SK-N-SH (cell line): ENCODE results near the gene PDK1. TPM values are rescaled to one million over a fixed set of nuclear protein-coding genes. Genes with fewer than 3 reads are reported as not detected.

Experiments
- CTCF ChIA-PET: fragments of 300-600, 350-600 bp; formaldehyde crosslinking; extraction: SDS; loops from one replicate; lab custom pipeline; 2021; lab: Yijun Ruan, JAX
- POLR2A ChIA-PET: fragments of 350-600 bp; sonication (Branson Sonifier 250); formaldehyde crosslinking; extraction: SDS; loops from one replicate; lab custom pipeline; 2020; ENCODE audit warnings: antibody characterized with exemption, inconsistent platforms; lab: Yijun Ruan, JAX
- DNase-seq: peaks from one replicate; pipeline ENCODE4 v3.0.0; 2012
- H2AFZ ChIP-seq: fragments of 200-600 bp; sonication (generic); 2 replicates; pipeline ENCODE4 v1.8.1; 2016; ENCODE audit warnings: antibody characterized with exemption, mild to moderate bottlenecking, low read depth
- H3F3A ChIP-seq: fragments of 200-600 bp; sonication (generic); replicated peaks from 2 replicates; pipeline ENCODE3; 2016; ENCODE audit warnings: antibody characterized with exemption, mild to moderate bottlenecking; ENCODE audit not compliant: insufficient read depth
- H3K27ac ChIP-seq, 2 experiments: fragments of 200-500 bp in 1 of 2; fragments of 200-600 bp in 1 of 2; sonication (Bioruptor generic) in 1 of 2; sonication (generic), shearing (Covaris generic) in 1 of 2; 2 replicates each; pipeline versions ENCODE4 v1.5.1 to v1.6.1; 2014 to 2016; ENCODE audit warnings: low read depth in 2 of 2, inconsistent platforms in 1 of 2, low read length in 1 of 2, mild to moderate bottlenecking in 1 of 2, mixed read lengths in 1 of 2
- H3K27me3 ChIP-seq: fragments of 200-600 bp; sonication (generic), shearing (Covaris generic); 2 replicates; pipeline ENCODE4 v1.6.1; 2016; ENCODE audit warnings: mixed run types; ENCODE audit not compliant: insufficient read depth
- H3K36me3 ChIP-seq, 2 experiments: fragments of 200-500 bp in 1 of 2; fragments of 200-600 bp in 1 of 2; sonication (Bioruptor generic) in 1 of 2; sonication (generic) in 1 of 2; replicated peaks in 1 of 2; 2 replicates each; pipeline versions ENCODE3 to v1.5.1; 2014 to 2016; ENCODE audit warnings: low read length in 1 of 2, mild to moderate bottlenecking in 1 of 2; ENCODE audit not compliant: insufficient read depth in 2 of 2, control insufficient read depth in 1 of 2
- H3K4me1 ChIP-seq, 2 experiments: fragments of 200-500 bp in 1 of 2; fragments of 200-600 bp in 1 of 2; sonication (Bioruptor generic) in 1 of 2; sonication (generic), shearing (Covaris generic) in 1 of 2; 2 replicates each; pipeline versions ENCODE4 v1.5.1 to v1.6.1; 2014 to 2016; ENCODE audit warnings: low read depth in 1 of 2, low read length in 1 of 2, mixed run types in 1 of 2; ENCODE audit not compliant: insufficient read depth in 2 of 2, control insufficient read depth in 1 of 2
- H3K4me2 ChIP-seq: fragments of 200-600 bp; sonication (generic), shearing (Covaris generic); 2 replicates; pipeline ENCODE4 v1.6.1; 2017; ENCODE audit warnings: mixed run types
- H3K4me3 ChIP-seq, 2 experiments: fragments of 200-500 bp in 1 of 2; fragments of 200-600 bp in 1 of 2; sonication (Bioruptor generic) in 1 of 2; sonication (generic), shearing (Covaris generic) in 1 of 2; 2 replicates each; pipeline versions ENCODE4 v1.5.1 to v1.8.1; 2014 to 2016; ENCODE audit warnings: low read depth in 2 of 2, inconsistent platforms in 1 of 2, low read length in 1 of 2, mild to moderate bottlenecking in 1 of 2, mixed read lengths in 1 of 2, moderate library complexity in 1 of 2
- H3K79me2 ChIP-seq: fragments of 200-600 bp; sonication (generic); 2 replicates; pipeline ENCODE4 v1.8.1; 2017; ENCODE audit warnings: mild to moderate bottlenecking; ENCODE audit not compliant: insufficient read depth
- H3K9ac ChIP-seq: fragments of 200-600 bp; sonication (generic); 2 replicates; pipeline ENCODE4 v1.6.1; 2017; ENCODE audit warnings: mixed run types
- H3K9me2 ChIP-seq: fragments of 200-600 bp; sonication (generic); 2 replicates; pipeline ENCODE4 v1.6.1; 2017; ENCODE audit warnings: mixed run types
- H3K9me3 ChIP-seq: fragments of 200-600 bp; sonication (generic); 2 replicates; pipeline ENCODE4 v1.6.1; 2017; ENCODE audit warnings: mixed run types, mild to moderate bottlenecking, moderate library complexity
- H4K20me1 ChIP-seq: fragments of 200-600 bp; sonication (generic); 2 replicates; pipeline ENCODE4 v1.6.1; 2017; ENCODE audit warnings: mild to moderate bottlenecking, mixed run types; ENCODE audit not compliant: insufficient read depth
- CHD2 ChIP-seq: fragments of 150-350 bp; IDR thresholded peaks from 2 replicates; pipeline ENCODE4 v1.6.1; 2018; ENCODE audit warnings: low read length; ENCODE audit not compliant: partially characterized antibody
- EZH2phosphoT487 ChIP-seq: fragments of 200-600 bp; sonication (generic); IDR thresholded peaks from 2 replicates; pipeline ENCODE4 v1.6.1; 2017; ENCODE audit warnings: low read depth, mixed run types, mild to moderate bottlenecking, antibody characterized with exemption, moderate library complexity, borderline replicate concordance
- FOSL2 ChIP-seq: IDR thresholded peaks from 2 replicates; pipeline ENCODE4 v1.4.0; 2012; ENCODE audit warnings: low read depth, mild to moderate bottlenecking, moderate library complexity, borderline replicate concordance
- GABPA ChIP-seq: IDR thresholded peaks from 2 replicates; pipeline ENCODE4 v1.4.0; 2012; ENCODE audit warnings: low read depth, mild to moderate bottlenecking
- GATA2 ChIP-seq: sonication (generic); formaldehyde crosslinking; IDR thresholded peaks from 2 replicates; pipeline ENCODE4 v1.5.0; 2020; ENCODE audit warnings: mild to moderate bottlenecking, missing genetic modification reagents
- MAX ChIP-seq: IDR thresholded peaks from 2 replicates; pipeline ENCODE4 v1.4.0; 2012; ENCODE audit warnings: low read depth
- MEF2A ChIP-seq: IDR thresholded peaks from 2 replicates; pipeline ENCODE4 v1.4.0; 2012; ENCODE audit warnings: low read depth, borderline replicate concordance
- MXI1 ChIP-seq: IDR thresholded peaks from 2 replicates; pipeline ENCODE4 v1.6.1; 2012; ENCODE audit warnings: mild to moderate bottlenecking, low read depth, low read length, improper control_type of control experiment
- NRF1 ChIP-seq: IDR thresholded peaks from 2 replicates; pipeline ENCODE4 v1.6.1; 2012; ENCODE audit warnings: low read depth, mild to moderate bottlenecking, low read length
- PBX3 ChIP-seq: IDR thresholded peaks from 2 replicates; pipeline ENCODE4; 2012
- RAD21 ChIP-seq: IDR thresholded peaks from 2 replicates; pipeline ENCODE4 v1.6.1; 2012; ENCODE audit warnings: mild to moderate bottlenecking, low read length
- RCOR1 ChIP-seq: fragments of 150-350 bp; IDR thresholded peaks from 2 replicates; pipeline ENCODE4 v1.6.1; 2017; ENCODE audit warnings: antibody characterized with exemption, low read length
- RFX5 ChIP-seq: IDR thresholded peaks from 2 replicates; pipeline ENCODE4 v1.6.1; 2012; ENCODE audit warnings: mild to moderate bottlenecking, improper control_type of control experiment, low read length
- SMC3 ChIP-seq: IDR thresholded peaks from 2 replicates; pipeline ENCODE4 v1.6.1; 2012; ENCODE audit warnings: low read depth, low read length, improper control_type of control experiment
- TCF12 ChIP-seq: IDR thresholded peaks from 2 replicates; pipeline ENCODE4 v1.4.0; 2012
- TEAD4 ChIP-seq: IDR thresholded peaks from 2 replicates; pipeline ENCODE4 v1.4.0; 2012; ENCODE audit warnings: mild to moderate bottlenecking, borderline replicate concordance; ENCODE audit not compliant: insufficient read depth
- YY1 ChIP-seq: IDR thresholded peaks from 2 replicates; pipeline ENCODE4 v1.4.0; 2012; ENCODE audit warnings: low read depth, mild to moderate bottlenecking
- ZBTB33 ChIP-seq: IDR thresholded peaks from 2 replicates; pipeline ENCODE4 v1.4.0; 2012; ENCODE audit warnings: low read depth, borderline replicate concordance
- WGBS: methylation state at CpG from one replicate; pipeline ENCODE4 v1.1.6; 2017; ENCODE audit warnings: low lambda C conversion rate; 5-methylcytosine and 5-hydroxymethylcytosine counted together
- polyA plus RNA-seq, 3 experiments: library from polyadenylated mRNA; depleted of rRNA; stranded (reverse); fragments of >200 nt; gene quantifications; 2 replicates each; pipeline ENCODE4 v1.2.3, GENCODE V29; 2012

Gene PDK1
- polyA plus RNA-seq, 1 of the 3 experiments (the other 2 are of a cell fraction): 5.3 TPM

- H3K4me1 ChIP-seq: no peaks in the 10 kb centered on the region; a peak in 2 of 4 replicates
- no peak overlapping the region for H3K9ac ChIP-seq
- 91% methylated on average over 2 of the region's 2 CpGs for WGBS
- H3K27me3 ChIP-seq: no peaks in the 10 kb centered on the region
- no peak overlapping the region for H3K4me3 ChIP-seq
- no peak overlapping the region for H3K4me2 ChIP-seq
- no peaks in the 10 kb centered on the region for H3K9me2 ChIP-seq
- ChIA-PET CTCF (interaction anchor here (0.6 to 1.2 kb wide), 2 partner anchors 32 to 1210 kb away, joined by 3 to 5 read pairs; no protein-coding TSS in a partner anchor), POLR2A (no interaction called here)
- H2AFZ ChIP-seq: no peak overlapping the region
- no peaks in the 10 kb centered on the region for H4K20me1 ChIP-seq
- DNase-seq: no peak
- H3K79me2 ChIP-seq: peaks cover 39% of the 10 kb centered on the region
- TF ChIP-seq PBX3 (no peak), GABPA (no peak)
- TF ChIP-seq, all 33 proteins: peak for 0
- Histone ChIP-seq H3K36me3 (peaks cover 10 to 29% of the 10 kb centered on the region in 2 experiments), H3K27ac (no peak overlapping the region), H3F3A (peaks cover 3% of the 10 kb centered on the region), H3K9me3 (no peaks in the 10 kb centered on the region)
These were observed 4.8 kb downstream of the PDK1 start for GRCh38 chr2:172560721-172561120.

GRCh38 chr2:172561270-172561669 is 5.4 kb downstream of the PDK1 start:
- Histone ChIP-seq H3K79me2 (peaks cover 39% of the 10 kb centered on the region), H4K20me1 (no peaks in the 10 kb centered on the region), H3K4me2 (no peak overlapping the region), H2AFZ (no peak overlapping the region), H3K36me3 (peaks cover 12 to 29% of the 10 kb centered on the region in 2 experiments), H3F3A (peaks cover 3% of the 10 kb centered on the region), H3K27me3 (no peaks in the 10 kb centered on the region), H3K4me3 (no peak overlapping the region), H3K27ac (no peak overlapping the region), H3K9ac (no peak overlapping the region), H3K9me3 (no peaks in the 10 kb centered on the region), H3K9me2 (no peaks in the 10 kb centered on the region), H3K4me1 (no peaks in the 10 kb centered on the region; a peak in 2 of 4 replicates)
- no peak for DNase-seq
- ChIA-PET CTCF (interaction anchor here (0.6 to 1.2 kb wide), 2 partner anchors 32 to 1209 kb away, joined by 3 to 5 read pairs; no protein-coding TSS in a partner anchor), POLR2A (no interaction called here)
- WGBS: 81% methylated on average over 4 of the region's 4 CpGs
- TF ChIP-seq GATA2: no peak
- TF ChIP-seq, all 33 proteins: peak for 0

GRCh38 chr2:172562298-172562697 is 6.4 kb downstream of the PDK1 start:
- Histone ChIP-seq H3K79me2 (peaks cover 29% of the 10 kb centered on the region), H3K27me3 (no peaks in the 10 kb centered on the region), H3K36me3 (peaks cover 12 to 29% of the 10 kb centered on the region in 2 experiments), H3K9me2 (no peaks in the 10 kb centered on the region), H3K4me2 (no peak overlapping the region), H4K20me1 (no peaks in the 10 kb centered on the region), H2AFZ (no peak overlapping the region)
- CTCF ChIA-PET: interaction anchor here (1.2 kb wide), 1 partner anchor 10 kb away, joined by 5 read pairs; no protein-coding TSS in a partner anchor
- TF ChIP-seq MXI1 (no peak), FOSL2 (no peak), NRF1 (no peak), EZH2phosphoT487 (no peak), TEAD4 (no peak), MEF2A (no peak), RFX5 (no peak), ZBTB33 (no peak), GABPA (no peak), RAD21 (no peak), TCF12 (no peak), RCOR1 (no peak), MAX (no peak), CHD2 (no peak), YY1 (no peak), SMC3 (no peak)
- TF ChIP-seq, all 33 proteins: peak for 0
- H3K4me1 ChIP-seq: no peaks in the 10 kb centered on the region; a peak in 1 of 4 replicates
- peaks cover 3% of the 10 kb centered on the region for H3F3A ChIP-seq
- no peak overlapping the region for H3K9ac ChIP-seq
- no peak overlapping the region for H3K27ac ChIP-seq
- POLR2A ChIA-PET: no interaction called here
- 100% methylated on average over 1 of the region's 1 CpG for WGBS
- no peak for DNase-seq
- no peaks in the 10 kb centered on the region for H3K9me3 ChIP-seq
- H3K4me3 ChIP-seq: no peak overlapping the region
